HG02840 (cell line): ENCODE results near the gene AKAP10.
"Not testable (repeated sequence)": the region's sequence is repeated elsewhere in the genome, so short reads cannot be mapped to it uniquely, and the experiment has no call there.

ENCODE experiments used
- ATAC-seq: cut with Tn5 transposase; IDR thresholded peaks from one replicate; pipeline ENCODE4 v1.9.1; 2021; ENCODE audit warnings: mild to moderate bottlenecking, moderate library complexity, moderate number of reproducible peaks; ENCODE audit not compliant: unreplicated experiment, low FRiP score

The AKAP10 gene

DNA sequence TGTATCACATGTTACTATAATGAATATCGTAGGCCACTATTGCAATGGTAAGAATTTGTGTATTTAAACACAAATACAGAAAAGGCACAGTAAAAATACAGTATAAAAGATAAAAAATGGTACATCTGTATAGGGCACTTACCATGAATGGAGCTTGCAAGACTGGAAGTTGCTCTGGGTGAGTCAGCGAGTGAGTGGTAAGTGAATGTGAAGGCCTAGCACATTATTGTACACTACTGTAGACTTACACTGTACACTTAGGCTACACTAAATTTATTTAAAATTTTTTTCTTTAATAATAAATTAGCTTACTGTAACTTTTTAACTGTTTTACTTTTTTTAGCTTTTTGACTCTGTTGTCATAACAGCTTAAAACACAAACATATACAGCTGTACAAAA, 42.5 kb downstream of the AKAP10 start:
- ATAC-seq: no peak

DNA sequence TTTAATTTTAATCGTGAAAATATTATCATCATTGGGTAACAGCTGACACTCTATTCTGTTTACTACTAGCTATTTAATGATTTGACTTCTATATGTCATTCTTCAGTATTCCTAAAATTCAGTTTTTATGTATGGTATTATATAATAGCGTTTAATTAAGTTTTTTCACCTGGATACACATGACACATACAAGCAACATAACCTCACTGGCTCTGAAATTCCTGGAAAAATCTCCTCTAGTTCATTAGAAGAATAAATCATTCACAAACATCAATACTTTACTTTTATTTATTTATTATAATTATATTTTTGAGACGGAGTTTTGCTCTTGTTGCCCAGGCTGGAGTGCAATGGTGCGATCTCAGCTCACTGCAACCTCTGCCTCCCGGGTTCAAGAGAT, 44.0 kb downstream of the AKAP10 start:
- ATAC-seq: no peak

DNA sequence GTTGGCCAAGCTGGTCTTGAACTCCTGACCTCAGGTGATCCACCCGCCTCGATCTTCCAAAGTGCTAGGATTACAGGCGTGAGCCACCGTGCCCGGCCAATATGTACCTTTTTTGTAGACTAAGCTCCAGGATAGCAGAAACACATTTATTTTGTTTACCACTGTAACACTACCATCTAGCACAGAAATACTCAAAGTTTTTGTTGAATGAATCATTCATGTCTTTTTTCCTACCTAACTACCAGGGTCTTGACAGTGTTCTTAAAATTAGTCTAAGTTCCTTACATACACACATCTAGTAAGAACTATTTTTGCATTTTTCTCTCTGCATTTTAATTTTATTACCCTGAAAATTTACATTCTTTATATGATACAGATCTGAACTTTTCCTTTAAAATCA, 44.4 kb downstream of the AKAP10 start:
- ATAC-seq: no peak

DNA sequence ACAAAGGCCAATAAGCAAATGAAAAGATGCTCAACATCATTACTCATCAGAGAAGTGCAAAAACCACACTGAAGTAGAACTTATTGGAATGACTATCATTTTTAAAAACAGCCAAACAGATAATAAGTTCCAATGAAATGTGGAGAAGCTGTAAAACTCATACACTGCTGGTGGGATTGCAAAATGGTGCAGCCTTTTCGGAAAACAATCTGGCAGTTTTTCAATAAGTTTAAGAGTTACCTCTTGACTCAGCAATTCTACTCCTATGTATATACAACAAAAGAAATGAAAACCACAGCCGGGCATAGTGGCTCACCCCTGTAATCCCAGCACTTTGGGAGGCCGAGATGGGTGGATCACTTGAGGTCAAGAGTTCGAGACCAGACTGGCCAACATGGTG, 49.3 kb downstream of the AKAP10 start:
- no peak for ATAC-seq

DNA sequence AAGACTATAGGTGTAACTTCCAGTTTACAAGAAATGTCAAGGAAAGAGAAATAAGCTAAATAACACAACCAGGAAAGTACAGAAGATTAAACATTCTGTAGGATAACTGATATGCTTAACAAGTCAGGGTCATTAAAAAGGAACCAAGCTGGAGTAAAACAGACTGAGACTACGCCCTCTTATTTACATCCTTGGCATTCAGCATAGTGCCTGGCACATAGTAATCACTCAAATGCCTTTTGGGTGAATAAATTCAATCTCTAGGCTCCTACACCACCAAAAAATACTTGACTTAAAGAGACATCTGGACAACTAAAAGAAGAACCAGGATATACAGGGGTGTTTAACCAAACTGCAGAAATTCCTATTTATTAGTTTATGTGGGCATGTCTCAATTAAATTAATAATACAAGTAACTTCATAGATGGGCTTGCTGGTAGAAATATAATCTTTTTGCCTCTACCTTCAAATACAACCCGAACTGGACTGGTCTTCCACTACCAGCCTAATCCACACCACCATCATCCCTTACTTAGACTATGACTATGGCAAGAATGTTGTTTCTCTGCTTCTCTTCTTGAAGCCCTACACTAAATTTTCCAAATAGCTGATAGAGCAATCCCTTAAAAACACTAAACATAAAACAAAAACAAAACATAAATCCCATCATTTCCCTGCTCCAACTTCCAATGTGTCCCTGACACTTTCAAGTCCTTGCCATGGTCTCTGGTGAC, 62.2 kb downstream of the AKAP10 start:
- ATAC-seq: no peak

DNA sequence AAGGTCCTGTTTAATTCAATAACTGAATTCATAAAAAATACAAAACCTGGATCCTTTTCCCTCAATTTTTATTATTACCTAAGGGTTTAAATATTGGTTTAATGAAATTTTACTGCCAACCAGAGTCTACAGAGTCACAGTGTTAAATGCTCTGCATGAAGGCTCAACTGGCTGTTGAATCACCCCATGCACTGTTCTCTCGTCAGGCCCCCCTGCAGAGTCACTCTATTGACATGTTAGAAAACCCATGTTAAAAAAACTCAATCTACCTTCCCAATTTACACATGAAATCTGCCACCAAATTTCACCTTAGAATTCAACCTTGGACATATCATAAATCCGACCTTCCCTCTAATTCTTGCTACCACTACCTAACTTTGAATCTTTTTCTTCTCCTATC, 66.6 kb downstream of the AKAP10 start:
- ATAC-seq: no peak

DNA sequence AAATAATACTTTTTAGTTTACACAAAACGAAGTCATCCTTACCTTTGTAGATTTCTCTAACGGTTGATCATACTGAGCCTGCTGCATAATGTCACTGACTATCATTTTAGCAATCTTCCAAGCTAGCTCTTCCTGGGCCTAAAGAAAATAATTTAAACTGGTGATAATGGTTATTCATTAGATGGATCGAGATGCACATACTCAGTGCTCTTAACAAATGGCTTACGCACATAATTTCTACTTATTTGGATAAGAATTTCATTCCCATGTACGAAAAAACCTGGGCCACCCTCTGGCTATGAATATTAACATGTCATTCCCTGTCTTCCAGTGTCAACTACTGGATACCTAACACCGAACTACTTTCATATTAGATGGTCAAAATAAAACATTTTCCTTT, 68.5 kb downstream of the AKAP10 start:
- ATAC-seq: no peak

DNA sequence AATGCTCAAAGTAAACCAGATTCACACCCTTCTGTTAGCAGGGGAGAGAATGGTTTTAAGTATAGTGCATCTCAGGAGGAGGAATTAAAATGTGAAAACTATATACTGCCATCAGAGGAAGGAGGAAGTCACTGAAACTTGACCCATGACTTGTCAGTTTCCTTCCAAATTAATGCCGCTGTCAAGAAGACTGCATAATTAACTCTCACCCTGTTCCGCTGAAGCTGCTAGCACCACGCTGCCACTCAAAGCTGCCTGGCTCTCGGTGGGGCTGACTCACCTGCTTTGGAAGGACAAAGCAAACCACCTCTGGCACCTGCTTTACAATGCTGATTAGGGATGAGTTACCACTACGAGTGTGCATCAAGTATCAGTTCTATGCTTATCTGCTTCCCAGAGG, 72.1 kb downstream of the AKAP10 start:
- no peak for ATAC-seq

DNA sequence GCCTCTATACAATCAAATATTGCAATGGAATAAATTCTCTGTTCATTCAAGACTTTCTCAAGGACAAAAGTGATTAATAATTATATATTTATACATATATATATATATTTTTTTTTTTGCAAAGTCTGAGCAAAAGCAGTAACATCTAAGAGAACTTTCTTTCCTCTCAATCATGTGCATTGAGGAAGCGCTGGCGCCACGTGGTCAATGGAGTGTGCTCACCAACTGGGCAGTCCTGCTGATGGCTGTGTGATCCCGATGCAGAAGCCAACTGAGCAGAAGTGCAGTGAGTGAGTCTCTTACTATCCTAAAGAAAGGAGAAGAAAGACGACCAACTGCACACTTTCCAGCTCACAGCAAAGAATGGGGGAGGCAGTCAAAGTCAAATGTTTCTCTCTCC, 72.7 kb downstream of the AKAP10 start:
- no peak for ATAC-seq

DNA sequence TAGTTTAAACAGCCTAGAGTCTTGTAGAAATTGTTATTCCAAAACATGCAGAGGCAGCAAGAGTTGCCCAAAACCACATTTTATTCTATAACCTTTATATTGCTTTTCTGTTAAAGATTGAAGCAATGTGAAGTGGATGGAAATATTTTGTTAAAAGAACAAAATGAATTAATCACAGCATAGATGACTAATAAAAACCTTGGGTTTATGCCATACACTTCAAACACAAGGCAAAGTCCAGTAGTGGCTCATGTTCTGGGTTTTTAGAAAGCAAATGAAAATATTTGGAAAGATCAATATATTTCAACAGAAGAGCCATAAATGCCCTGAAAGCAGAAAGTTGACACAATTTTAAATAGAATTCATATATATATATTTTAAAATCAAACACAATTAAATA, 73.2 kb downstream of the AKAP10 start:
- ATAC-seq: no peak

DNA sequence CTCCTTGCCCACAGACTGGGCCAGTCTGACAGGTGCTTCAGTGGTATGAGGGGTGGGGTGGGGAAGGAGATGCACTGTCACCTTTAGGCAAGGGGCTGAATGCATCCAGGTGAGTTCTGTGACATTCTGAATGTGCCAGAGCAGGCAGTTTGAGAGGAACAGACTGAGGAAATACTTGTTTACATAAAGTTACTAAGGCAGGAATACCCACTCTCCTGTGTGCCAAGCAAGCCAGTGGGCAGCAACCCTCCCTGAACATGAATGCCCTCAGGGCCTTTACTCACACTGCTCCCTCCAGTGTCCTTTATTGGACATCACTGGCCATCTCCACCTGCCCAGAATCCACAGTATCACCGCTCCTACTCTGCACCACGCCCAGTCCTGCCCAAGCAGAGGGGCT, 76.8 kb downstream of the AKAP10 start:
- ATAC-seq: no peak

DNA sequence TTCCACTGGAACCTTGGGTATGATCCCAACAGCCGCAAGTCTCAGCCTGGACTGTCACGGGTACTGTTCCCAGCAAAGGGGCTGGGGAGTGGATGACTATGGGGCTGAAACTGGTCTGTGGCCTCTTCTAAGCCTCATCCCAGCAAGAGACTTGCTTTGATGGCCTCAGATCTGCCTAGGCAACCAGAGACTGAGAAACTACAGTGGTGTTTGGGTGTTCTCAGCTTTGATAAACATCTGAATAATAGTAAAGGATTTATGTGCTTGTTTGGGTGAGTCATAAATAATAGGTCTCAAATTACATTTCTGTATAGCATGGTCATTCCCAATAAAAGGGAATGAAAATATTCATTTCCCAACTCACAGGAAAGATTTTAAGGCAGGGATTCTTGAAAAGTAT, 79.7 kb downstream of the AKAP10 start:
- ATAC-seq: no peak

DNA sequence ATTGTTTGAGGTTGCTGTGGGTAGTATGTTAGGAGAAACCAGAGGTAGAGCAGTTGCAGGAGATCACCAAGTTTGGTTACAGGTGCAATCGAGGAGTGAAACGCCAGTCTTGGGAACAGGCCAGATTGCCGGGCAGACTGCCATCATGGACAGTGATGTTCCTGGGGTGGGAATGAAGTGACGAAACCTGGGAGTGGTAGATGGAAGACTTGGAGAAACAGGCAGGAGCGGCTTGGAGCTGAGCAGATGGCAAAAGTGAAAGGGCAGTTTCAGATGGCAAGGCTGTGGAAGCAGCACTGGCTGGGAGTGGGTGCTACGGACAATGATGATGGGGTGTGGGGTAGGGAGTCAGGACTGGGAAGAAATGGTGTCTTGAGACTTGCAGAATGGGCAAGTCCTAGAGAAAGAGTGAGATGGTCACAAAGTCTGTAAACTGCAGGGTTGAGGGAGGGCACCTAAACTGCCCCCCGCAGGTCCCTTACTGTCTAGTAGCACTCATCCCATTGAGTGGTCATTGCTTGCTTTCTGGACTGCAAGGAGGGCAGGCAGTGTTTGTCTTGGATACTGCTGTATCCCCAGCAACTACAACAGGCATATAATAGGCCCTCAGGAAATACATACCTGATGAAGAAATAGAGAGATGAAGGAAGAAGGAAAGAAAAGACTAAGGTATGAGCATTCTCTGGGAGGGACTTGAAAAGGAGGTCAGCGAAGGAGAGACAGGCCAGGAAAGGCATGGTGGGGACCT, 80.4 kb downstream of the AKAP10 start:
- no peak for ATAC-seq

DNA sequence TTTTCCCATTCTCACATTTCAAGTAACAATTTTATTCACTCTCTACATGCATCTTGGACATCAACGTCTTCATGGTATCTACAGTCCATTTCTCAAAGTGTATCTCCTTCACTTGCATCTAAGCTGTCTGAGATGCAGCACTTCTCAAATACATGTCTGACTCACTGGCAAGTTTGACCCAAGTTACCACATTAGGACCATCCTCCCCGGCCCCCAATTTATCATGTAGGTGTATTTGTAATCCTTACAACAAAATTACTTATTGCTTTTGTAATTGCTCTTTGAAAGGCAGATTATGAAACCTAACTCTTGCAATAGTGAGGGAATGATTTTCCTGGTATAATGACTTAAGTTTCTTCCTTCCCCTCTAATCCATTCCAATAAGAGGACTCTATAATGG, 80.9 kb downstream of the AKAP10 start:
- ATAC-seq: no peak

DNA sequence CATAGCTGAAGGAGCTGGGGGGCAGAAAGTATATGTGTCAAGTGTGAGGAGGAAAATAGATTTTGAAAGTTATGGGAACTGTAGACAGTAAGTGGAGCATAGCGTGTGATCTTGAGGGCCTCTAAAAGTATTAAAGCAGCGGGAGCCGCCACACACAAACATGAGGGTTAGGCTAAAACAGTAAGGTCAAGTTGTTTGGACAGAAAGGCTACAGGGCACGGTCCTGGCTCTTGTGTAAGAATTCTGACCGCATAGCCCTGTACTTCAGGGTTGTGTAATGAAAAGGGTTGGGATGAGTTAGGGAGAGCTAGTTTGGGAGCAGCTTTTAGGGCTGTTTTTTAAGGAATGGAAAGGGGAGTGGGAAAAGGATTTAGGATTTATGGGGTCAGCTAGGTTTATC, 87.1 kb downstream of the AKAP10 start:
- not testable (repeated sequence) for ATAC-seq

DNA sequence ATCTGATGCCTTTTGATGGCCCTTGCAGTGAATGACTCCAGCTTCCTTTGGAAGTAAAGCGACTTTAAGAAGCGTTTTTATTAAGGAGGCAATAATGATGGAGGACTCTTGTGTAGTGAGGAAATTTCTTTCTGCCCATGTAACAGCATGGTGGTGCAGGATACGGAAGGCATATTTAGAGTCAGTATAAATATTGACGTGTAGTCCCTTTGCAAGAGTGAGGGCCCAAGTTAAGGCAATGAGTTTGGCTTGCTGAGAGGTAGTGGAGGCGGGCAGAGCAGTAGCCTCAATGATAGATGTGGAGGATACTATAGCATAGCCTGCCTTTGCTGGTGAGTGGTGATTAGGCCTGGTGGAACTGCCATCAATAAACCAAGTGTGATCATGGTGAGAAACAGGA, 87.6 kb downstream of the AKAP10 start:
- not testable (repeated sequence) for ATAC-seq

DNA sequence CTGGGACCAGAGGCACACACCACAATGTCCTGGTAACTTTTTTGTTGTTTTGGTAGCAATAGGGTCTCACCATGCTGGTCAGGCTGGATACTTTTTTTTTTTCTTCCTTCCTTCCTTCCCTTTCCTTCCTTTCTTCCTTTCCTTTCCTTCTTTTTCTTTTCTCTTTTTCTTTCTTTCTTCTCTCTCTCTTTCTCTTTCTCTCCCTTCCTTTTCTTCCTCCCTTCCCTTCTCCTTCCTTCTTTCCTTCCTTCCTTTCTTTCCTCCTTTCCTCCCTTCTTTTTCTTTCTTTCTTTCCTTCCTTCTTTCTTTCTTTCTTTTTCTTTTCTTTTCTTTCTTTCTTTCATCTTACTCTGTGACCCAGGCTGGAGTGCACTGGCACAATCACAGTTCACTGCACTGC, 91.5 kb downstream of the AKAP10 start:
- no peak for ATAC-seq

DNA sequence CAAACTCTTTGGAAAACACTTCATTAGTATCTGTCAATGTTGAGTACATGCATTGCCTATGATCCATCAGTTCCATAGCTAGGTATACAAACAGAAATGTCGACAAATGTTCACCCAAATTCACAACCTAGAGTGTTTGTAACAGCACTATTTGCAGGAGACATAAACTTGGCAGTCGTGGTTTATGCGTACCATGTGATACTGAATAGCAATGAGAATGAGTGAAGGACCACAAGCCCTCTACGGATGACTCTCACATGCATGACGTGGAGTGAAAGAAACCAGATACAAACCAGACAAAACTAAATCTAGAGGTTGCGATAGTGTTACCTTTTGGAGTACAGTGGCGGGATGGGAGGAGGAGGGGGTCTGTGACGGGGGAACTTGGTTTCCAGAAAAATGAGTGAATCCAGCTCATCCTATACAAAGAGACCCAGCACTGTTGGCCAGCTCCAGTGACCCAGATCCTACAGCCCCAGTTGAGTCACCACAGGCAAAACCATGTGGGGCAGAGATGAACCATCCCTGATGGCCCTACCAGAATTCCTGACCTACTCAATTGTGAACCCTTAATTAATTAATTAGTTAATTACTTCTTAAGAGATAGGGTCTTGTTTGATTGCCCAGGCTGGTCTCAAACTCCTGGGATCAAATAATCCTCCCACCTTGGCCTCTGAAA, 94.0 kb downstream of the AKAP10 start:
- ATAC-seq: no peak

DNA sequence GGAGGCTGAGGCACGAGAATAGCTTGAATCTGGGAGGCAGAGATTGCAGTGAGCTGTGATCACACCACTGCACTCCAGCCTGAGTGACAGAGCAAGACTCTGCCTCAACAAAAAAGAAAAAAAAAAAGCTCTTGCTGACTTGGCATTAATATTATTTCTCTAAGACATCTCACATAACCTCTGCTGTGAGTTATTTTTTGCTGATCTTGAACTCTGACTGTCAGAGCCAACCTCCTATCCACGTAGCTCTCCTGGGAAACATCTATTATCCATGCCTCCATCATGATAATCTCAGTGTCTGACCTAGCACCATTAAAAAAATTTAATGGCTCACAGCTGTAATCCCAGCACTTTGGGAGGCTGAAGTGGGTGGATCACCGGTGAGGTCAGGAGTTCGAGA, 97.2 kb downstream of the AKAP10 start:
- no peak for ATAC-seq

DNA sequence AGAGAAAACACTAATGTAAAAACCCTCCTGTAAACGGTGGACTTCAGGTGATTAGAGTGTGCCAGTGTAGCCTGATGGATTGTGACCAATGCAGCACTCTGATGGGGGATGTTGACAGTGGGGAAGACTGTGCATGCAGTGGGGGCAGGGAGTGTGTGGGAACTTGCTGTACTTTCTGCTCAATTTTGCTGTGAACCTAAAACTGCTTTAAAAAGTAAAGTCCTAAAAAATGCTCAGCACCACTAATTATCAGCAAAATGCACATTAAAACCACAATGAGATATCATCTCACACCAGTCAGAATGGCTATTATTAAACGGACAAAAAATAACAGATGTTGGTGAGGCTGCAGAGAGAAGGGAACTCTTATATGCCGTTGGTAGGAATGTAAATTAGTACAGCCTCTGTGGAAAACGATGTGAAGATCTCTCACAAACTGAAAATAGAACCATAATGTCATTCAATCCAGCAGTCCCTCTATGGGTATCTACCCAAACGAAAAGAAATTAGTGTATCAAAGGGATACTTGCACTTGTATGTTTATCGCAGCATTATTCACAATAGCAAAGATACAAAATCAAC, 100.2 kb downstream of the AKAP10 start:
- ATAC-seq: no peak

DNA sequence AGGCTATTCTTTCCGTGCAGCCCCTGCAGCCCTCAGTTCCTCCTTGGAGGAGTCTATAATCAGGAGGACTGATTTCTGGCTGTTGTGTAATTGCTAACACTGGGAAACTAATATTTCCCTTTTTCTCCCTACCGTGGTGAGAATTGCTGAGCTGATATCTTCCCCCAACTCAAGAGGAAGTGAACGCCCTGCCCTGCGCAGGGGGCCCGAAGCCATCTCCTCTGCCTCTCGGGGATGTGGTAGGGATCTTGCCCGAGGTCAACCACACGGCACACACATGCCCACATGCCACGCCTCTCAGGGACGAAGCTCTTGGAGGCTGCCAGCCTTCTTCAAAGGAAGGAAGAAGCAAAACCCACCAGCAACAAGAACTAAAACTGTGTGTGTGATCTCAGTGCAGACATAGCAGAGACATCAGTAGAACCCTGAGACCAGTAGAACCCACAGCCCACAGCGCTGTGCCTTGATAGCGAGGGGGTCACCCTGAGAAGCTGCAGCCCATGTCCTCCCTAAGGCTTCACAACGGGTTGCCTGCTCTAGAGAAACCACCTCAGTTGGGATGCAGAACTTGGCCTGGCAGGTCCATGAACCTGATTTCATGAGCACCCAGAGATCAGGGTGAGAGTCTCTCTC, 101.0 kb downstream of the AKAP10 start:
- ATAC-seq: no peak
